MM.1S (cell line): ENCODE measurements around the gene MYF5.
"Not testable (repeated sequence)": the region's sequence is repeated elsewhere in the genome, so short reads cannot be mapped to it uniquely, and the experiment has no call there.

Experiments
- DNase-seq: peaks from one replicate; pipeline ENCODE4 v3.0.0-alpha.2; 2015
- H2AFZ ChIP-seq: fragments of 300-600 bp; sonication (generic); 2 replicates; pipeline ENCODE4 v1.6.0; 2016; ENCODE audit warnings: antibody characterized with exemption, low read length
- H3F3A ChIP-seq: fragments of 300-600 bp; sonication (generic); 2 replicates; pipeline ENCODE4 v1.6.1; 2016; ENCODE audit warnings: mild to moderate bottlenecking, antibody characterized with exemption, low read length, moderate library complexity, mixed read lengths; ENCODE audit not compliant: insufficient read depth
- H3K27ac ChIP-seq: fragments of 300-600 bp; sonication (generic); 2 replicates; pipeline ENCODE4 v1.5.1; 2016; ENCODE audit warnings: mild to moderate bottlenecking, low read length
- H3K27me3 ChIP-seq: fragments of 300-600 bp; sonication (generic); replicated peaks from 2 replicates; pipeline ENCODE4 v1.6.0; 2016; ENCODE audit warnings: low read length; ENCODE audit not compliant: insufficient read depth
- H3K36me3 ChIP-seq: fragments of 300-600 bp; sonication (generic); replicated peaks from 2 replicates; pipeline ENCODE4 v1.6.1; 2016; ENCODE audit warnings: mild to moderate bottlenecking, low read length, mixed read lengths; ENCODE audit not compliant: insufficient read depth
- H3K4me1 ChIP-seq: fragments of 300-600 bp; sonication (generic); 2 replicates; pipeline ENCODE4 v1.6.1; 2016; ENCODE audit warnings: low read length, mixed read lengths
- H3K4me2 ChIP-seq: fragments of 300-600 bp; sonication (generic); 2 replicates; pipeline ENCODE4 v1.6.0; 2016; ENCODE audit warnings: low read depth, low read length
- H3K4me3 ChIP-seq: fragments of 300-600 bp; sonication (generic); 2 replicates; pipeline ENCODE4 v1.5.1; 2016; ENCODE audit warnings: low read length, mixed read lengths
- H3K79me2 ChIP-seq: fragments of 300-600 bp; sonication (generic); 2 replicates; pipeline ENCODE4 v1.6.1; 2016; ENCODE audit warnings: mixed run types, low read length, mixed read lengths
- H3K9ac ChIP-seq: fragments of 300-600 bp; sonication (generic); 2 replicates; pipeline ENCODE4 v1.6.1; 2016; ENCODE audit warnings: low read length, mixed read lengths
- H3K9me2 ChIP-seq: fragments of 300-600 bp; sonication (generic); replicated peaks from 2 replicates; pipeline ENCODE4 v1.6.1; 2016; ENCODE audit warnings: mild to moderate bottlenecking, low read length, mixed read lengths; ENCODE audit not compliant: insufficient read depth
- H3K9me3 ChIP-seq: fragments of 300-600 bp; sonication (generic); replicated peaks from 2 replicates; pipeline ENCODE4 v1.6.1; 2016; ENCODE audit warnings: mild to moderate bottlenecking, low read length, mixed read lengths; ENCODE audit not compliant: insufficient read depth
- H4K20me1 ChIP-seq: fragments of 300-600 bp; sonication (generic); 2 replicates; pipeline ENCODE4 v1.6.1; 2016; ENCODE audit warnings: mild to moderate bottlenecking, low read length, moderate library complexity, mixed read lengths; ENCODE audit not compliant: insufficient read depth
- CTCF ChIP-seq: fragments of 300-600 bp; sonication (generic); IDR thresholded peaks from 2 replicates; pipeline ENCODE4 v1.5.1; 2016; ENCODE audit warnings: antibody characterized with exemption, low read length, mixed read lengths
- EZH2 ChIP-seq: fragments of 300-600 bp; sonication (generic); optimal IDR thresholded peaks from 2 replicates; pipeline ENCODE3; 2017; ENCODE audit warnings: low read depth, mild to moderate bottlenecking, antibody characterized with exemption, low read length, mixed read lengths
- EZH2phosphoT487 ChIP-seq: fragments of 300-600 bp; sonication (generic); IDR thresholded peaks from 2 replicates; pipeline ENCODE4 v1.6.1; 2018; ENCODE audit warnings: antibody characterized with exemption, low read length

Gene MYF5

GRCh38 chr12:80716696-80717469 lies at the start of gene MYF5:
Gene MYF5, plus strand, starts transcription at chr12:80716912. Its CDS starts 152 bp downstream, at chr12:80717064.
- Histone ChIP-seq H4K20me1 (no peaks in the 10 kb centered on the region), H3K9ac (no peak within 1 kb of the TSS), H2AFZ (no peak within 1 kb of the TSS), H3K9me3 (no peaks in the 10 kb centered on the region), H3K27ac (no peak within 1 kb of the TSS), H3K9me2 (no peaks in the 10 kb centered on the region), H3K4me1 (no peaks in the 10 kb centered on the region), H3K4me3 (no peak within 1 kb of the TSS), H3K79me2 (no peaks in the 10 kb centered on the region), H3K4me2 (no peak within 1 kb of the TSS), H3F3A (no peaks in the 10 kb centered on the region), H3K27me3 (no peaks in the 10 kb centered on the region), H3K36me3 (no peaks in the 10 kb centered on the region)
- DNase-seq = no peak
- TF ChIP-seq EZH2 (no peak), CTCF (no peak), EZH2phosphoT487 (no peak)

- no peaks in the 10 kb centered on the region for H3K9me3 ChIP-seq
- H3K27me3 ChIP-seq = no peaks in the 10 kb centered on the region
- H3K4me3 ChIP-seq = no peak overlapping the region
- H4K20me1 ChIP-seq = no peaks in the 10 kb centered on the region
- no peak for TF ChIP-seq CTCF
- TF ChIP-seq EZH2 = no peak
- no peak for TF ChIP-seq EZH2phosphoT487
- H3K27ac ChIP-seq = no peak overlapping the region
- no peak overlapping the region for H2AFZ ChIP-seq
- no peaks in the 10 kb centered on the region for H3K4me1 ChIP-seq
- no peak for DNase-seq
- H3K36me3 ChIP-seq = no peaks in the 10 kb centered on the region
- H3F3A ChIP-seq = no peaks in the 10 kb centered on the region
- H3K9me2 ChIP-seq = no peaks in the 10 kb centered on the region
- H3K9ac ChIP-seq = no peak overlapping the region
- H3K79me2 ChIP-seq = no peaks in the 10 kb centered on the region
- no peak overlapping the region for H3K4me2 ChIP-seq
Observed at GRCh38 chr12:80670214-80670613, 46.5 kb upstream of the MYF5 start.

GRCh38 chr12:80676042-80676636 lies 40.6 kb upstream of the MYF5 start:
- H3K9me3 ChIP-seq, H3K27ac ChIP-seq, H3K36me3 ChIP-seq, H3K4me1 ChIP-seq, H3K4me3 ChIP-seq, H3F3A ChIP-seq, H2AFZ ChIP-seq, DNase-seq, H3K79me2 ChIP-seq, H3K4me2 ChIP-seq, H4K20me1 ChIP-seq, H3K9ac ChIP-seq, H3K9me2 ChIP-seq, H3K27me3 ChIP-seq: not testable (repeated sequence)

- no peaks in the 10 kb centered on the region for H3F3A ChIP-seq
- no peak for TF ChIP-seq EZH2phosphoT487
- TF ChIP-seq EZH2 = no peak
- TF ChIP-seq CTCF = no peak
- no peak for DNase-seq
Observed at GRCh38 chr12:80676856-80677255, 39.9 kb upstream of the MYF5 start.

More at GRCh38 chr12:80676856-80677255, 39.9 kb upstream of the MYF5 start:
- no peaks in the 10 kb centered on the region for H3K27me3 ChIP-seq
- H3K9me2 ChIP-seq = no peaks in the 10 kb centered on the region
- H2AFZ ChIP-seq = no peak overlapping the region
- H3K36me3 ChIP-seq = no peaks in the 10 kb centered on the region
- H3K9ac ChIP-seq = no peak overlapping the region
- H3K27ac ChIP-seq = no peak overlapping the region
- no peaks in the 10 kb centered on the region for H4K20me1 ChIP-seq
- peaks cover 12% of the 10 kb centered on the region; the same call in 1 of the 2 replicates for H3K4me1 ChIP-seq
- H3K4me2 ChIP-seq = no peak overlapping the region
- H3K79me2 ChIP-seq = no peaks in the 10 kb centered on the region
- H3K9me3 ChIP-seq = no peaks in the 10 kb centered on the region
- H3K4me3 ChIP-seq = no peak overlapping the region
